Measurements from ENCODE around the gene FBXL15. TPM values are rescaled to one million over a fixed set of nuclear protein-coding genes. Genes with fewer than 3 reads are reported as not detected.

FBXL15 gene
- total and polyA plus RNA-seq, 2 of the 13 experiments (the other 11 are each of a cell fraction or from before 2014, with no cell fraction given), result 4.3 to 8.3 TPM

DNA sequence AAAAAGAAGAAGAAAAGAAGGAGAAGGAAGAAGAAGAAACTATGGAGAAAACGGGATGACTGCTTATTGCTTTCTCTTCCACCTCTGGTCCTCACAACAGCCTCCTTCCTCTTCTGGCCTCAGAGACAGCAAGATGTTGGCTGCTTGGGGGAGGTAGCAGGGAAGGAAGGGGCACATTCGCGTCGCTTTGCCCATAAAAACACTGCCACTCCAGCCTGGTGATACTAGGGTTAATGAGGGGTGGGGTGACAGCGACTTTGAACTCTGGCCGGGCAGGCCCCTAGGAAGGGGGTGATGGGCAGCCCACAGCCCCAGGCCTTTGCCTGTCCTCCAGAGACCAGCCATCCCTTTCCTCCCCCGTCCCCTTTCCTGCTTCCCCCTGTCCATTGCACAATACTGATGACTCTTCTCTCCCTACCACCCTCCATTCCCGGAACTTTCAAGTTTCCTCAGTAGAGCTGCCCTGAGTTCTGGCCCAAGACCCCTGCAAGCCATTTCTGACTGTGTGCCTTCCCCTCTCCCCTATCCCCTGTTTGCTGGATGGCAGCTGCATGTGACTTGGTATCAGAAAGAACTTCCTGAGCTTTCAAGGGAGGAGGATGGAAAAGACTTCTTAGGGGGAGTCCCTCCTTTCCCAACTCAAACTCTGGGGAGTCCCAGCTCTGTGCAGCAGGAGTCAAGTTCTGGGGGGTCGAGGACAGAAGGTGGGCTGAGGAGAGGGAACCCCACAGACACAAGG, 13.9 kb downstream of the FBXL15 start (continued):
- TF ChIP-seq ARID4A (CRISPR knock-in tag; IDR thresholded peaks at IDR 0.05; ENCODE audit: borderline replicate concordance) (peak; percentile 72; the same call in 1 of the 2 replicates), ZNF609 (CRISPR knock-in tag; IDR thresholded peaks at IDR 0.05; ENCODE audit: borderline replicate concordance) (0 out of 2 replicates have a peak, but pooled peaks have one; percentile 28), SMAD1 (CRISPR knock-in tag; IDR thresholded peaks at IDR 0.05; ENCODE audit: borderline replicate concordance, low read depth) (0 out of 2 replicates have a peak, but pooled peaks have one; percentile 32), ZNF746 (CRISPR knock-in tag; IDR thresholded peaks at IDR 0.05) (no peak), HNRNPK (IDR thresholded peaks at IDR 0.05; ENCODE audit: low read depth, low read length, poor library complexity, severe bottlenecking) (peak; percentile 78), RAD21 (CRISPR knock-in tag; IDR thresholded peaks at IDR 0.05) (no peak), BRCA1 (CRISPR knock-in tag; IDR thresholded peaks at IDR 0.05) (no peak), PHF21A (CRISPR knock-in tag; IDR thresholded peaks at IDR 0.05) (peak; percentile 64; the same call in 1 of the 2 replicates), BATF2 (CRISPR knock-in tag; IDR thresholded peaks at IDR 0.05) (no peak), TIGD3 (CRISPR knock-in tag; IDR thresholded peaks at IDR 0.05; ENCODE audit: borderline replicate concordance) (no peak), STAT6 (CRISPR knock-in tag; IDR thresholded peaks at IDR 0.05; ENCODE audit: borderline replicate concordance) (no peak), ZSCAN21 (CRISPR knock-in tag; IDR thresholded peaks at IDR 0.05; ENCODE audit: borderline replicate concordance) (peak; percentile 31; the same call in 1 of the 2 replicates), ZNF749 (CRISPR knock-in tag; IDR thresholded peaks at IDR 0.05; ENCODE audit: borderline replicate concordance) (peak; percentile 46; the same call in 1 of the 2 replicates)

Data from HepG2 (cell line).